Measurements from ENCODE around the gene KRT76.

Gene KRT76

DNA sequence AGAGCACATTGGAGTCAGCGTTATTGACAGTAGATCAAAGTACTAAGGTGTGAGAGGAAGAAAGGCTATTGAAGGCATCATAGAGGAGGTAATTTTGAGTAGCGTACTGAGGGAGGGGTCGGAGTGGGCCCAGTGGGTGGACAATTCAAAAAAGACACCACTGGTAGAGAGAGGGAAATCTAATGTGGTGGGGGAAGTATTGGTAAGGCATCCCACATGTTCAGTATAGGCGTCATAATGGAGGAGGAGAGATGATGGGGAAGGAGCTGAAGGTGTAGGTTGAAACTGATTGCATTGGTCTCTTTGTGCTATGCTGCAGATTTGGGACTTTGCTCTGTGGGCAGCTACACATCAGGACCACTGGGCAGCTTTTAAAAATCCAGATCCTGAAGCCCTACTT lies 50.1 kb downstream of the KRT76 start:
- no peak for DNase-seq

DNA sequence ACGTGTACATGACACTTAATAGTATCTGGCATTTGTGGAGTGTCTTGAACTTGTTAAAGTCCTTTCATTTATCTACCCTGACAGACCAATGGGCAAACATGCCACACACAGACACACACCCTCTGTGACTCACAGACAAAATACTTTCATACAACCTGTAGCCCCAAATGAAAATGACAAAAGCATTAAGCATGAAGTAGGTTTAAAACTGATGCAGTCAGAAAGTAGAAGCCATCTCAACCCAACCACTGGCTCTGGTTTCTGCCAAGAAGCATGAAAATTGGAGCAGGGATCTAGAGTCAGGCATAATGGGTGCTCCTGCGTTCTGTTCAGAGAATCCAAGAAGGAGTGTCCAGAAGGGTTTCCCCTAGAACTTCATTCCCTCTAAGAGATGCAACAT lies 50.7 kb downstream of the KRT76 start:
- DNase-seq: no peak

DNA sequence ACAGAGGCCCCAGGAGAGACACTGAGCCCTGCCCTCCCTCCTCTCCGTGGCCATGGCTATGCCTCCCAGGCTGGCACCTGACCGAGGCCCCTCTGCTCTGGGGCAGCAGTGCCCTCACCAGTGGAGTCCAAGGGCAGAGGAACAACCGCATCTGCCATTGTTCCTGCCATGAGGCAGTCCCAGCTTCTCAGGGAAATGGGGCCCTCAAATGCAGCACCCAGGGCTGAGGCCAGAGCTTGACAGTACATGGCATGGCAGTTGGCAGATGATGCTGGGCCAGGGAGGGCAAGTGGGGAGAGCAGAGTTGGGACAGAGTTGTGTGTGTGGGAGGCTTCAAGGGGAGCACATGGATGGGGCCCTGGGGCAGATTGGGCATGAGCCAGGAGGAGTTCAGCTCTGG lies 52.8 kb downstream of the KRT76 start:
- DNase-seq: no peak

DNA sequence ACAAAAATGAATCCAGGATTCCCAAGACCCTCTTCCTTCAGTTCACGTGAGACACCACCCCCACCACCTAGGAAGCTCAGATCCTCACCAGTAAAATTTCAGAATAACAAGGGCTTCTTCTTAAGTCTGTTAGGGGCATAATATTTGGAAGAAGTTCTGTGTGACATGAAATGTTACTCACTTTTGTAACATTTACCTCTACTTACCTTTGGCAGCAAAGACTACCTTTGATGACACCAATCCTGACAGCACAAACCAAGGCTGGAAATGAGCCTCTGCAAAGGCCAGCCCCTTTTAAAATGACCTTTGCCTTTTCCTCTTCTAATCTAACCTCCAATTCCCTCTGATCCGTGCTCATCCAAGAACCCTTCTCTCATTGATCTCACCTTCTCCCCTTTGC lies 54.5 kb downstream of the KRT76 start:
- no peak for DNase-seq

DNA sequence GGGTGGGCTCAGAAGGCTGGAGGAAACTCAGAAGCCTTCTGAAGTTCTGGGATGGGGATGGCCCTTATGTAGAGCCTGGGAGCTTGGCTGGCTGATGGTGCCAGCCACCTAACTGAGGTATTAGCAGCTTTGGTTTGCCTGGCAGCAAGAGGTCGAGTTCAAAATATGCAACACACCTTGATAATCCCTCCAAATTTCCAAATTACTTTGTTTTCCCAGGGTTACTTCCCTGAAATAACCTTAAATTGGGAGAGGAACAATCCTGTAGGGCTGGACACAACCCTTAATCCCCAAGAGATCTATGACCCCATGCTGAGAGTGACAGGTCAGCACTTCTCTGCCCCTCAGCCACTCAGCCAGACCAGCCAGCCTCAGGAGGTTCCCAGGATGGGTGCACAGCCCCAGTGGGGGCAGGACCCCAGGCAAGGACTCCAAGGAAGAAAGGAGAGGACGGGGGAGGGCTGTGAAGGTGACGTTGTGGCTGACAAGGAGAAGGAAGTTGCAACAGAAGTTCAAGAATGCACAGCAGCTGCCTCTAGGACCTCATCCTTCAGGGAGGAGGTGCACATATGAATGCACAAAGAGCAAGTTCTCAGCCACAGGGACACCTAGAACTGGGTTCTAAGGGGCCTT lies 55.2 kb downstream of the KRT76 start:
- DNase-seq: no peak

DNA sequence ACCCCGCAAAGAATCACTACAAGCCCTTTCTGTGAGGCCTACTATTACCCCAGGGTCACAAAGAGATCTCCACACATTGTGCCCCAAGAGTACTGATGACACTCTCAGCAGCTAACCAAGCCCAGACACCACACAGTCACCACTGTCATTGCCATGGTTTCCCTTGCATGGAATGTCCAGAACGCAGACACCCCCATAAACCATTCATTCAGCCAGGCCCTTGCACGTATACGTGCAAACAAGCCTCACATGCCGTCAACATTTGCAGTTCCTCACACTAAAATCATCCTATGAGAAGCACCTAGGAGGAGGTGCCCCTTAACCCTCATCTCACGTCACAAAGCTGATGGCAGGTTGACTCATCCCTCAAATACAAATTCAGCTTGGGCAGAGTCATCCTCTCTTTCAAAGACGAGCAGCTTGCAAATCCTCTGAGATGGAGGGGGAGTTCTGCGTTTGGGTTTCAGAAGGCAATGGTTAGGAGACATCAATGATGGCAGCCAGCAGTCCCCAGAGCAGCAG lies 56.7 kb downstream of the KRT76 start:
- DNase-seq: no peak

Data from femur (tissue), 1 donor.